ENCODE data around the gene ACKR1.
A peak's percentile ranks its signal among the peaks of the same experiment; 100 is the strongest.

The ACKR1 gene

GRCh38 chr1:159204161-159205141, at the start of gene ACKR1:
TSS of gene ACKR1 (plus strand) at chr1:159204875. CDS start at chr1:159204960, 85 bp downstream.
- no peaks in the 10 kb centered on the region for H3K9me3 ChIP-seq (ENCODE audit: control insufficient read depth in 2 of 2, low read length in 2 of 2)
- H3K27ac ChIP-seq (ENCODE audit: low read depth in 2 of 2, low read length in 2 of 2): no peak within 1 kb of the TSS
- H3K4me1 ChIP-seq (ENCODE audit: control insufficient read depth in 2 of 2, insufficient read depth in 2 of 2, low read length in 2 of 2): no peaks in the 10 kb centered on the region
- peaks cover 4 to 8% of the 10 kb centered on the region in 2 donors for H3K27me3 ChIP-seq (ENCODE audit: control insufficient read depth in 2 of 2, insufficient read depth in 2 of 2, low read length in 2 of 2)
- no peak within 1 kb of the TSS for H3K9ac ChIP-seq (ENCODE audit: low read depth in 1 of 2, low read length in 2 of 2)
- no peaks in the 10 kb centered on the region for H3K36me3 ChIP-seq (ENCODE audit: control insufficient read depth in 2 of 2, insufficient read depth in 2 of 2, low read length in 2 of 2)
- H3K4me3 ChIP-seq (ENCODE audit: low read length in 2 of 2): no peak within 1 kb of the TSS

GRCh38 chr1:159161001-159161718, 43.5 kb upstream of the ACKR1 start:
- Histone ChIP-seq H3K27me3 (ENCODE audit: control insufficient read depth in 2 of 2, insufficient read depth in 2 of 2, low read length in 2 of 2) (no peaks in the 10 kb centered on the region), H3K9me3 (ENCODE audit: control insufficient read depth in 2 of 2, low read length in 2 of 2) (no peaks in the 10 kb centered on the region), H3K4me1 (ENCODE audit: control insufficient read depth in 2 of 2, insufficient read depth in 2 of 2, low read length in 2 of 2) (no peaks in the 10 kb centered on the region), H3K36me3 (ENCODE audit: control insufficient read depth in 2 of 2, insufficient read depth in 2 of 2, low read length in 2 of 2) (no peaks in the 10 kb centered on the region), H3K9ac (ENCODE audit: low read depth in 1 of 2, low read length in 2 of 2) (no peak overlapping the region), H3K4me3 (ENCODE audit: low read length in 2 of 2) (no peak overlapping the region), H3K27ac (ENCODE audit: low read depth in 2 of 2, low read length in 2 of 2) (no peak overlapping the region)

DNA sequence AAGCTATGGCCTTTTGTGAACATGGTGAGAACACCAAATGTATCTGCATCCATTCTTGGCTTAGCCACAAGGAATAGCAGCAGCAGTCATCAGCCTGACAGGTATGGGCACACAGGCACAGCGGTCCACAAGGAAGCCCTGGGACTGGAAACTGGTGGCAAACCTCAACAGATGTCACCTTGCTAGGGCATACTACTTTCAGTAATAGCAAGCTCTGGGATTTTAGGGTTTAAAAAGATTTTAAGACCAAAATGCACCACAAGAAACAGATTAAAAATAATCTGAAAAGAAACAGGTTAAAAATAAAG, 43.0 kb upstream of the ACKR1 start:
- no peaks in the 10 kb centered on the region for H3K36me3 ChIP-seq (ENCODE audit: control insufficient read depth in 2 of 2, insufficient read depth in 2 of 2, low read length in 2 of 2)
- H3K9ac ChIP-seq (ENCODE audit: low read depth in 1 of 2, low read length in 2 of 2): no peak overlapping the region
- no peak overlapping the region for H3K4me3 ChIP-seq (ENCODE audit: low read length in 2 of 2)
- no peaks in the 10 kb centered on the region for H3K27me3 ChIP-seq (ENCODE audit: control insufficient read depth in 2 of 2, insufficient read depth in 2 of 2, low read length in 2 of 2)
- no peaks in the 10 kb centered on the region for H3K9me3 ChIP-seq (ENCODE audit: control insufficient read depth in 2 of 2, low read length in 2 of 2)
- no peaks in the 10 kb centered on the region for H3K4me1 ChIP-seq (ENCODE audit: control insufficient read depth in 2 of 2, insufficient read depth in 2 of 2, low read length in 2 of 2)
- no peak overlapping the region for H3K27ac ChIP-seq (ENCODE audit: low read depth in 2 of 2, low read length in 2 of 2)

- Histone ChIP-seq H3K27ac (ENCODE audit: low read depth in 2 of 2, low read length in 2 of 2) (no peak overlapping the region), H3K36me3 (ENCODE audit: control insufficient read depth in 2 of 2, insufficient read depth in 2 of 2, low read length in 2 of 2) (no peaks in the 10 kb centered on the region), H3K9ac (ENCODE audit: low read depth in 1 of 2, low read length in 2 of 2) (no peak overlapping the region), H3K4me1 (ENCODE audit: control insufficient read depth in 2 of 2, insufficient read depth in 2 of 2, low read length in 2 of 2) (no peaks in the 10 kb centered on the region), H3K27me3 (ENCODE audit: control insufficient read depth in 2 of 2, insufficient read depth in 2 of 2, low read length in 2 of 2) (no peaks in the 10 kb centered on the region), H3K9me3 (ENCODE audit: control insufficient read depth in 2 of 2, low read length in 2 of 2) (no peaks in the 10 kb centered on the region), H3K4me3 (ENCODE audit: low read length in 2 of 2) (no peak overlapping the region)
These were observed 42.0 kb upstream of the ACKR1 start for GRCh38 chr1:159162516-159163265.

- Histone ChIP-seq H3K27me3 (ENCODE audit: control insufficient read depth in 2 of 2, insufficient read depth in 2 of 2, low read length in 2 of 2) (peaks cover 0 to 5% of the 10 kb centered on the region in 2 donors), H3K9ac (ENCODE audit: low read depth in 1 of 2, low read length in 2 of 2) (no peak overlapping the region), H3K4me3 (ENCODE audit: low read length in 2 of 2) (no peak overlapping the region), H3K9me3 (ENCODE audit: control insufficient read depth in 2 of 2, low read length in 2 of 2) (no peaks in the 10 kb centered on the region), H3K27ac (ENCODE audit: low read depth in 2 of 2, low read length in 2 of 2) (no peak overlapping the region), H3K4me1 (ENCODE audit: control insufficient read depth in 2 of 2, insufficient read depth in 2 of 2, low read length in 2 of 2) (no peaks in the 10 kb centered on the region), H3K36me3 (ENCODE audit: control insufficient read depth in 2 of 2, insufficient read depth in 2 of 2, low read length in 2 of 2) (no peaks in the 10 kb centered on the region)
These were observed 41.0 kb upstream of the ACKR1 start for GRCh38 chr1:159163614-159164228.

- Histone ChIP-seq H3K27me3 (ENCODE audit: control insufficient read depth in 2 of 2, insufficient read depth in 2 of 2, low read length in 2 of 2) (peaks cover 6 to 9% of the 10 kb centered on the region in 2 donors), H3K27ac (ENCODE audit: low read depth in 2 of 2, low read length in 2 of 2) (no peak overlapping the region), H3K9me3 (ENCODE audit: control insufficient read depth in 2 of 2, low read length in 2 of 2) (no peaks in the 10 kb centered on the region), H3K36me3 (ENCODE audit: control insufficient read depth in 2 of 2, insufficient read depth in 2 of 2, low read length in 2 of 2) (no peaks in the 10 kb centered on the region), H3K4me1 (ENCODE audit: control insufficient read depth in 2 of 2, insufficient read depth in 2 of 2, low read length in 2 of 2) (no peaks in the 10 kb centered on the region), H3K4me3 (ENCODE audit: low read length in 2 of 2) (no peak overlapping the region), H3K9ac (ENCODE audit: low read depth in 1 of 2, low read length in 2 of 2) (no peak overlapping the region)
These were observed 36.6 kb upstream of the ACKR1 start for GRCh38 chr1:159168043-159168442.

- no peaks in the 10 kb centered on the region for H3K9me3 ChIP-seq (ENCODE audit: control insufficient read depth in 2 of 2, low read length in 2 of 2)
- no peak overlapping the region for H3K9ac ChIP-seq (ENCODE audit: low read depth in 1 of 2, low read length in 2 of 2)
- no peak overlapping the region for H3K27ac ChIP-seq (ENCODE audit: low read depth in 2 of 2, low read length in 2 of 2)
- no peaks in the 10 kb centered on the region for H3K4me1 ChIP-seq (ENCODE audit: control insufficient read depth in 2 of 2, insufficient read depth in 2 of 2, low read length in 2 of 2)
- H3K36me3 ChIP-seq (ENCODE audit: control insufficient read depth in 2 of 2, insufficient read depth in 2 of 2, low read length in 2 of 2): no peaks in the 10 kb centered on the region
- peaks cover 8 to 9% of the 10 kb centered on the region in 2 donors for H3K27me3 ChIP-seq (ENCODE audit: control insufficient read depth in 2 of 2, insufficient read depth in 2 of 2, low read length in 2 of 2)
- no peak overlapping the region for H3K4me3 ChIP-seq (ENCODE audit: low read length in 2 of 2)
These were observed 34.0 kb upstream of the ACKR1 start for GRCh38 chr1:159170639-159171038.

- peaks cover 8 to 9% of the 10 kb centered on the region in 2 donors for H3K27me3 ChIP-seq (ENCODE audit: control insufficient read depth in 2 of 2, insufficient read depth in 2 of 2, low read length in 2 of 2)
- H3K27ac ChIP-seq (ENCODE audit: low read depth in 2 of 2, low read length in 2 of 2): no peak within 1 kb of the TSS
- H3K9me3 ChIP-seq (ENCODE audit: control insufficient read depth in 2 of 2, low read length in 2 of 2): no peaks in the 10 kb centered on the region
- H3K4me3 ChIP-seq (ENCODE audit: low read length in 2 of 2): peak within 1 kb of the TSS; percentile 47 to 61
- H3K4me1 ChIP-seq (ENCODE audit: control insufficient read depth in 2 of 2, insufficient read depth in 2 of 2, low read length in 2 of 2): no peaks in the 10 kb centered on the region
- H3K36me3 ChIP-seq (ENCODE audit: control insufficient read depth in 2 of 2, insufficient read depth in 2 of 2, low read length in 2 of 2): no peaks in the 10 kb centered on the region
- no peak within 1 kb of the TSS for H3K9ac ChIP-seq (ENCODE audit: low read depth in 1 of 2, low read length in 2 of 2)
These were observed 33.4 kb upstream of the ACKR1 start, which contains the start of gene CADM3 for GRCh38 chr1:159171254-159171687. TSS of gene CADM3 (plus strand) at chr1:159171615. CDS start at chr1:159171766, 151 bp downstream.

- Histone ChIP-seq H3K36me3 (ENCODE audit: control insufficient read depth in 2 of 2, insufficient read depth in 2 of 2, low read length in 2 of 2) (no peaks in the 10 kb centered on the region), H3K27me3 (ENCODE audit: control insufficient read depth in 2 of 2, insufficient read depth in 2 of 2, low read length in 2 of 2) (peaks cover 8 to 9% of the 10 kb centered on the region in 2 donors), H3K4me1 (ENCODE audit: control insufficient read depth in 2 of 2, insufficient read depth in 2 of 2, low read length in 2 of 2) (no peaks in the 10 kb centered on the region), H3K9ac (ENCODE audit: low read depth in 1 of 2, low read length in 2 of 2) (no peak overlapping the region), H3K27ac (ENCODE audit: low read depth in 2 of 2, low read length in 2 of 2) (no peak overlapping the region), H3K9me3 (ENCODE audit: control insufficient read depth in 2 of 2, low read length in 2 of 2) (no peaks in the 10 kb centered on the region), H3K4me3 (ENCODE audit: low read length in 2 of 2) (peak overlapping the region; percentile 47 to 61)
These were observed 32.8 kb upstream of the ACKR1 start for GRCh38 chr1:159171688-159172501.
